ENCODE results near the gene SLC66A1.

GRCh38 chr1:19352839-19353238 lies 40.7 kb downstream of the SLC66A1 start:
- TF ChIP-seq REST (IDR thresholded peaks at IDR 0.05) (no peak), CTCF (IDR thresholded peaks at IDR 0.05) (no peak), NFE2L2 (conservative IDR thresholded peaks at IDR 0.05; ENCODE audit: low read length) (no peak), RCOR1 (IDR thresholded peaks at IDR 0.05; ENCODE audit: low read depth, low read length) (no peak), HMGXB4 (CRISPR knock-in tag; IDR thresholded peaks at IDR 0.05; ENCODE audit: borderline replicate concordance) (no peak), USF2 (IDR thresholded peaks at IDR 0.05) (no peak), PBX3 (IDR thresholded peaks at IDR 0.05) (no peak), PHF8 (IDR thresholded peaks at IDR 0.05; ENCODE audit: borderline replicate concordance, low read depth) (no peak), POLR2AphosphoS2 (conservative IDR thresholded peaks at IDR 0.05; ENCODE audit: low read length) (no peak), HDAC2 (IDR thresholded peaks at IDR 0.05) (no peak), KDM5A (IDR thresholded peaks at IDR 0.05) (no peak), MAZ (IDR thresholded peaks at IDR 0.05; ENCODE audit: borderline replicate concordance, low read depth, low read length) (no peak), KDM1A (IDR thresholded peaks at IDR 0.05; ENCODE audit: low read depth) (no peak)

All from A549 (cell line).